ENCODE measurements around the gene RAPGEF3. TPM values are rescaled to one million over a fixed set of nuclear protein-coding genes. Genes with fewer than 3 reads are reported as not detected.

RAPGEF3 gene
- total and polyA plus RNA-seq, 9 donors: 16.9 to 132 (median 83.5) TPM

DNA sequence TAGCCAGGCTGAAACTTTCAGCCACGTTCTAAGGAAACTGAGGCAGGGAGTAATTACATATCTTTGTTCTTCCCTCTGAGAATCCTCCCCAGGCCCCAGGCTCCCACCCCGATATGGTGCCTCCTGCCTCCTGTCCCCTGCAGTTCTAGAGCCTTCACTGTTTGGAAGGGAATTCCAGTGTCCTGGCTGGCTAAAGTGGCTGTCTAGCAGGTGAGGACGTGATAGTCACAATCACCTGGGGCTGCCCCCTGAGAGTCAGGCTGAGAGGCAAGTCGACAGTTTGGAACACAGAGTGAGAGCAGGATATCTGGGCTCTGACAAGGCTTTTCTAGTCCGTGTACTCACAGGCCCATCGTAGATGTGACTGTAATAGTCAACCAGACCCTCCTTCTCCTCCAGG is 46.5 kb downstream of the RAPGEF3 start:
- intact Hi-C loops (cut with DNase I): loop anchor here in 2 of 4 donors (2.0 to 10.0 kb wide), 3 partner anchors 65 to 113 kb away; no protein-coding TSS in a partner anchor
- Histone ChIP-seq H3K4me3 (no peak overlapping the region), H3K27me3 (no peaks in the 10 kb centered on the region), H3K4me1 (ENCODE audit: insufficient read depth) (peaks cover 27% of the 10 kb centered on the region), H3K27ac (peak overlapping the region in 1 of 2 donors; percentile 84), H3K9me3 (no peaks in the 10 kb centered on the region), H3K36me3 (no peaks in the 10 kb centered on the region)
- TF ChIP-seq, protein P1, sequence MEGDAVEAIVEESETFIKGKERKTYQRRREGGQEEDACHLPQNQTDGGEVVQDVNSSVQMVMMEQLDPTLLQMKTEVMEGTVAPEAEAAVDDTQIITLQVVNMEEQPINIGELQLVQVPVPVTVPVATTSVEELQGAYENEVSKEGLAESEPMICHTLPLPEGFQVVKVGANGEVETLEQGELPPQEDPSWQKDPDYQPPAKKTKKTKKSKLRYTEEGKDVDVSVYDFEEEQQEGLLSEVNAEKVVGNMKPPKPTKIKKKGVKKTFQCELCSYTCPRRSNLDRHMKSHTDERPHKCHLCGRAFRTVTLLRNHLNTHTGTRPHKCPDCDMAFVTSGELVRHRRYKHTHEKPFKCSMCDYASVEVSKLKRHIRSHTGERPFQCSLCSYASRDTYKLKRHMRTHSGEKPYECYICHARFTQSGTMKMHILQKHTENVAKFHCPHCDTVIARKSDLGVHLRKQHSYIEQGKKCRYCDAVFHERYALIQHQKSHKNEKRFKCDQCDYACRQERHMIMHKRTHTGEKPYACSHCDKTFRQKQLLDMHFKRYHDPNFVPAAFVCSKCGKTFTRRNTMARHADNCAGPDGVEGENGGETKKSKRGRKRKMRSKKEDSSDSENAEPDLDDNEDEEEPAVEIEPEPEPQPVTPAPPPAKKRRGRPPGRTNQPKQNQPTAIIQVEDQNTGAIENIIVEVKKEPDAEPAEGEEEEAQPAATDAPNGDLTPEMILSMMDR (IDR thresholded peaks at IDR 0.05): no peak
- TF ChIP-seq EP300 (IDR thresholded peaks at IDR 0.05) (no peak), POLR2A (IDR thresholded peaks at IDR 0.05) (no peak)
- DNase-seq: no peak
- WGBS, 3 donors: 90 to 97% (median 94%) methylated on average over 6 of the region's 6 CpGs

DNA sequence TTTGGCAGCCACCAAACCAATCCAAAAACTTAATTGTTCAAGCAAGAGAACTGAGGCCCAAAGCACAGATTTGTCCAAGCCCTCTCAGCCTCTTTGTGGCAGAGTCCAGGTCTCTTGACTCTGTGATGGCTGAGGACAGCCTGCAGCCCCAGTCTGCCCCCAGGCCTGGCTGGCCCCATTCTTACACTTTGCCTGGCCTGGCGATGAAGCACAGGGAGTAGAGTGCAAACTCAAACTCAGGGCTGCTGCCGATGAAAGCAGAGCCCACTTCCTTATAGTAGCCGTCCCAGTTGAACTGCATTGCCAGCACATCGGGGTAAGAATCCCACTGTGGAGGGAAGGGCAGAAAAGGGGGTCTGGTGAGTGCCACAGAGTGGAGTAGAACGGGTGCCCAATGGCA is 47.2 kb downstream of the RAPGEF3 start:
- intact Hi-C loops (cut with DNase I): loop anchor here in 2 of 4 donors (5.0 to 10.0 kb wide), 2 partner anchors 66 to 113 kb away; no protein-coding TSS in a partner anchor
- TF ChIP-seq, protein P1 (IDR thresholded peaks at IDR 0.05): no peak
- TF ChIP-seq POLR2A (IDR thresholded peaks at IDR 0.05) (no peak), EP300 (IDR thresholded peaks at IDR 0.05) (no peak)
- no peaks in the 10 kb centered on the region for H3K27me3 ChIP-seq
- no peaks in the 10 kb centered on the region for H3K36me3 ChIP-seq
- 93 to 95% (median 94%) methylated on average over 5 of the region's 5 CpGs for WGBS, 3 donors
- H3K4me1 ChIP-seq (ENCODE audit: insufficient read depth): peaks cover 23% of the 10 kb centered on the region
- H3K27ac ChIP-seq: no peak overlapping the region
- DNase-seq: no peak
- no peak overlapping the region for H3K4me3 ChIP-seq
- H3K9me3 ChIP-seq: no peaks in the 10 kb centered on the region

DNA sequence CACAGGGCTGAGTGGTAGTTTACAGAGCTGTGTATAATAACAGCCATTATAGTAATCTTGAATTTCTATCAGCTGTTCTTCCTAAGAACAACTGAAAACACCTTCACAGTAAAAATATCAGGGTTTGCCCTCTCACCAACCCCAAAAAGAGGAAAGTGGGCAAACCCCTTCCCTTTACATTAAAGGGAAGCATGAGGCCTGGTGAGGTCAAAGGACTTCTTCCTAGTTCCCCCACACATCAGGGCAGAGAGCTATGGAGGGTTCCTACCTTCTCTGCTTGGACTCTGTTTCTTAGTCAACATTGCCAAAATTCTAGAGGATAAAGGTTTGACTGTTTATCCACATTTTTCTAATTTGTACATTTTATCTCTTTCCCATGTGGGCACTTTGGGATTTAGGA is 48.4 kb downstream of the RAPGEF3 start:
- Histone ChIP-seq H3K4me3 (no peak overlapping the region), H3K27ac (no peak overlapping the region), H3K27me3 (no peaks in the 10 kb centered on the region), H3K4me1 (ENCODE audit: insufficient read depth) (peaks cover 15% of the 10 kb centered on the region), H3K9me3 (no peaks in the 10 kb centered on the region), H3K36me3 (no peaks in the 10 kb centered on the region)
- intact Hi-C loops (cut with DNase I): loop anchor here in 2 of 4 donors (5.0 to 10.0 kb wide), 2 partner anchors 67 to 115 kb away; no protein-coding TSS in a partner anchor
- DNase-seq: no peak
- TF ChIP-seq POLR2A (IDR thresholded peaks at IDR 0.05) (no peak), EP300 (IDR thresholded peaks at IDR 0.05) (no peak)
- TF ChIP-seq, protein P1 (IDR thresholded peaks at IDR 0.05): no peak

DNA sequence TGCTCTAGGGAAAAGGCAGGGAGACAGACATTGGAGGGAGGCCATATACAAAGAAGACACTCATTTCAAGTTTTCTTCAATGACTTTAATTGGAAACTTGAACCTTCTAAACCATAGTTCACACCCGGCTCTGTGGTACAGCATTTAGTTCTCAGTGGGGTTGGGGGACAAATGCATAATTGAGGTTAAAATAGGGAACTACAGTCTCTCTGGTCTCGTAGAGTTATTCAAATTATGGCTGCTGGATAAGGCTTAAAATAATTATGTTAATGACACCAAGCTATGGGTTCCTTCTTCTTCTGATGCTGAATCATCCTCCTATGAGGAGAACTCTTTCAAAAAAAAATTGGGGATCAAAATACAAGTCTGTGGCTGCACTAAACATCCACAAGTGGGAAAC is 49.0 kb downstream of the RAPGEF3 start:
- TF ChIP-seq, protein P1 (IDR thresholded peaks at IDR 0.05): no peak
- TF ChIP-seq POLR2A (IDR thresholded peaks at IDR 0.05): no peak
- no peak for TF ChIP-seq EP300 (IDR thresholded peaks at IDR 0.05)
- 92 to 96% (median 95%) methylated on average over 2 of the region's 2 CpGs for WGBS, 3 donors
- intact Hi-C loops (cut with DNase I): loop anchor here in 3 of 4 donors (5.0 to 10.0 kb wide), 4 partner anchors 33 to 675 kb away; no protein-coding TSS in a partner anchor

More for the DNA sequence above, 49.0 kb downstream of the RAPGEF3 start:
- DNase-seq: no peak
- no peaks in the 10 kb centered on the region for H3K27me3 ChIP-seq
- no peaks in the 10 kb centered on the region for H3K9me3 ChIP-seq
- H3K4me3 ChIP-seq: no peak overlapping the region
- no peaks in the 10 kb centered on the region for H3K36me3 ChIP-seq
- peaks cover 15% of the 10 kb centered on the region for H3K4me1 ChIP-seq (ENCODE audit: insufficient read depth)
- H3K27ac ChIP-seq: no peak overlapping the region
